Measurements from ENCODE around the gene DUS2. TPM values are rescaled to one million over a fixed set of nuclear protein-coding genes. Genes with fewer than 3 reads are reported as not detected.

The DUS2 gene
- total RNA-seq, 1 donor, result 11.3 TPM

- H3K4me3 ChIP-seq (ENCODE audit: low read length), result no peak overlapping the region
- peaks cover 97% of the 10 kb centered on the region for H3K4me1 ChIP-seq (ENCODE audit: insufficient read depth, low read length)
- H3K27me3 ChIP-seq (ENCODE audit: insufficient read depth, low read length), result no peaks in the 10 kb centered on the region
- no peaks in the 10 kb centered on the region for H3K9me3 ChIP-seq (ENCODE audit: low read depth, low read length)
Observed at GRCh38 chr16:68074850-68075555, 51.9 kb downstream of the DUS2 start.

DNA sequence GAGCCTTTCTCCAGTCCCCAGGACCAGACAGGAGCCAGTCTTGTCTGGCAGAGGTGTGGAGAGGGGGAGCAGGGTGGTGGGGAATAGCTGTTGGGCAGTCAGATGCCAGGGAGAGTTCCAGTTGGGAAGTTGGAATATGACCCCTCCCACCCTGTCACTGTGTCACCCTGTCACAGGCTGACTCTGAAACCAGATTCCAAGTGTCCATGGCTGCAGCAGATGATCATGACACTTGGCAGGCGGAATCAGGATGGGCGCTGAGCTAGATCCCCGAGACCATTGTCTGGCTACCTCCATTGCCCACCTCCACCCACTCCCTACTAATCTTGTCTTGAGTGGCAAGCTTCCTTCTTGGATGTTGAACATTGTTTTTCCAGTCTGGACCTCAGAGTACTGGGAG, 52.9 kb downstream of the DUS2 start:
- Histone ChIP-seq H3K4me1 (ENCODE audit: insufficient read depth, low read length) (peaks cover 97% of the 10 kb centered on the region), H3K27me3 (ENCODE audit: insufficient read depth, low read length) (no peaks in the 10 kb centered on the region), H3K4me3 (ENCODE audit: low read length) (no peak overlapping the region), H3K9me3 (ENCODE audit: low read depth, low read length) (no peaks in the 10 kb centered on the region)

DNA sequence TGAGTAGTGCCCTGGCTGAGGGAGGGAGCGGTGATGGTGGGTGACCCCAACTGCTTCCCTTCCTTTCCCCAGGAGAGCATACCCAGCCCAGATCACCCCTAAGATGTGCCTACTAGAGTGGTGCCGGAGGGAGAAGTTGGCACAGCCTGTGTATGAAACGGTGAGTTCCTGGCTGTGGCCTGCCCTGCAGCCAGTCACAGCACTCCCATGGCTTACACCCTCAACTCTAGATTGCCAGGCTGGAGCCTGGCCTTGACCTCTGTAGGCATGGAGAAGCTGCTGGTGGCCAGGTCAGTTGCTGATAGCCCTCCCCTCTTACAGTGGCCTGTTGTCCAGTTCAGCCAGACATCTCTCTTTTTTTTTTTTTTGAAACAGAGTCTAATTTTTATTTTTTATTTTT, 53.5 kb downstream of the DUS2 start:
- H3K4me3 ChIP-seq (ENCODE audit: low read length), result no peak overlapping the region
- H3K27me3 ChIP-seq (ENCODE audit: insufficient read depth, low read length), result no peaks in the 10 kb centered on the region
- no peaks in the 10 kb centered on the region for H3K9me3 ChIP-seq (ENCODE audit: low read depth, low read length)
- H3K4me1 ChIP-seq (ENCODE audit: insufficient read depth, low read length), result peaks cover 97% of the 10 kb centered on the region

DNA sequence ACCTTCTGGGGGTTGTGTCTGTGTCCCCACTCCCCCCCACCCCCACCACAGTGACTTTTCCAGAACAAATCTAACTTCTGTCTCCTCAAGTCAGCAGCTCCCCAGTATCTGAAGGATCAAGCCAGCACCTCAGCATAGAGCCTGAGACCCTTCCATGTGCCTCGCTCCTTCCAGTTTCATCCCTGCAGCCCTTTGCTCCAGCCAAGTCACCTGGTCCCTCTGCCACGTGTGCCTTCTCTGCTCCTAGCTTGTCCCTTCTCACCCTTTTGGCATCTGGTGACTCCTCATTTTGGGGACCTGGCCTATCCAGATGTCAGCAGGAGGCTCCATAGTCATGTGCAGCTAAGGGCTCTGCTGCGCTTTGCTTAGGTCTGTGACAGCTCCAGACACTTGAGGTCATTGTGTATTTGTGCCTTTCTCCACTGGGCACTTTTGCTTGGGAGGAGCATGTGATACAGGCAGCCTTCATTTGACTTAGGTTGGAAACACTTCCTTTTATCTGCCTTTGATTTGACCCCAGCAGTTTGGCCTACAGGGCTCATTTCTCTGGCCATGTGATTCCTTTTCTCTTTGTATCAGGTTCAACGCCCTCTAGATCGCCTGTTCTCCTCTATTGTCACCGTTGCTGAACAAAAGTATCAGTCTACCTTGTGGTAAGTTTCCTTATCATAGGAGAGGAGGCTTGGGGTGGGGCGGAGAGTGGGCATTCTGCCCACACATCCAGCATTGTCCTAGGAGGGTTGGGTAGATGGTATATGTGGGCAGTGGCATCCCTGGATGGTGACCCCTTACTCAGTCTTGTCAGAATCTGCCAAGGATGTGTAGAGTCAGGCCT, 55.0 kb downstream of the DUS2 start:
- H3K4me3 ChIP-seq (ENCODE audit: low read length), result no peak overlapping the region
- peaks cover 97% of the 10 kb centered on the region for H3K4me1 ChIP-seq (ENCODE audit: insufficient read depth, low read length)
- no peaks in the 10 kb centered on the region for H3K27me3 ChIP-seq (ENCODE audit: insufficient read depth, low read length)
- no peaks in the 10 kb centered on the region for H3K9me3 ChIP-seq (ENCODE audit: low read depth, low read length)

DNA sequence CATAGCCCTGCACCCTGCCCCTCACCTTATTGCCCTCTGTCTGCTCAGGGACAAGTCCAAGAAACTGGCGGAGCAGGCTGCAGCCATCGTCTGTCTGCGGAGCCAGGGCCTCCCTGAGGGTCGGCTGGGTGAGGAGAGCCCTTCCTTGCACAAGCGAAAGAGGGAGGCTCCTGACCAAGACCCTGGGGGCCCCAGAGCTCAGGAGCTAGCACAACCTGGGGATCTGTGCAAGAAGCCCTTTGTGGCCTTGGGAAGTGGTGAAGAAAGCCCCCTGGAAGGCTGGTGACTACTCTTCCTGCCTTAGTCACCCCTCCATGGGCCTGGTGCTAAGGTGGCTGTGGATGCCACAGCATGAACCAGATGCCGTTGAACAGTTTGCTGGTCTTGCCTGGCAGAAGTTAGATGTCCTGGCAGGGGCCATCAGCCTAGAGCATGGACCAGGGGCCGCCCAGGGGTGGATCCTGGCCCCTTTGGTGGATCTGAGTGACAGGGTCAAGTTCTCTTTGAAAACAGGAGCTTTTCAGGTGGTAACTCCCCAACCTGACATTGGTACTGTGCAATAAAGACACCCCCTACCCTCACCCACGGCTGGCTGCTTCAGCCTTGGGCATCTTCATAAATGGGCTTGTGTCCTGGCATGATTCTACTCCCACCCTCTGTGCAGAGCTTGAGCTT, 55.8 kb downstream of the DUS2 start:
- no peaks in the 10 kb centered on the region for H3K27me3 ChIP-seq (ENCODE audit: insufficient read depth, low read length)
- no peaks in the 10 kb centered on the region for H3K9me3 ChIP-seq (ENCODE audit: low read depth, low read length)
- H3K4me3 ChIP-seq (ENCODE audit: low read length), result no peak overlapping the region
- peaks cover 97% of the 10 kb centered on the region for H3K4me1 ChIP-seq (ENCODE audit: insufficient read depth, low read length)

DNA sequence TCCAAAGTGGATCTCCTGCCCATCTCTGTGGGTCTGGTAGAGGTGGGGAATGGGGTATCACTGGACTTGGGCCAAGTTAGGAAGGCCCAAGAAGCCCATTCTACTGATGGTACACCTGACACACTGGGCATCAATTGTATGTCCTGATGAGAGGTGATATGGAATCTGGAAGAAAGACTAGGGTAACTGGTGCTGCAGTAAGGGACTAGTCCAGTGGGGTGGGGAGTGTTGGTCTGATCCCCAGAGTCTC, 56.2 kb downstream of the DUS2 start:
- no peak overlapping the region for H3K4me3 ChIP-seq (ENCODE audit: low read length)
- no peaks in the 10 kb centered on the region for H3K9me3 ChIP-seq (ENCODE audit: low read depth, low read length)
- H3K4me1 ChIP-seq (ENCODE audit: insufficient read depth, low read length), result peaks cover 97% of the 10 kb centered on the region
- no peaks in the 10 kb centered on the region for H3K27me3 ChIP-seq (ENCODE audit: insufficient read depth, low read length)

- Histone ChIP-seq H3K9me3 (ENCODE audit: low read depth, low read length) (no peaks in the 10 kb centered on the region), H3K27me3 (ENCODE audit: insufficient read depth, low read length) (no peaks in the 10 kb centered on the region), H3K4me3 (ENCODE audit: low read length) (no peak overlapping the region), H3K4me1 (ENCODE audit: insufficient read depth, low read length) (peaks cover 97% of the 10 kb centered on the region)
Observed at GRCh38 chr16:68079626-68080344, 56.7 kb downstream of the DUS2 start.

- Histone ChIP-seq H3K4me1 (ENCODE audit: insufficient read depth, low read length) (peaks cover 76% of the 10 kb centered on the region), H3K4me3 (ENCODE audit: low read length) (no peak overlapping the region), H3K9me3 (ENCODE audit: low read depth, low read length) (no peaks in the 10 kb centered on the region), H3K27me3 (ENCODE audit: insufficient read depth, low read length) (no peaks in the 10 kb centered on the region)
Observed at GRCh38 chr16:68081861-68082628, 59.0 kb downstream of the DUS2 start.

DNA sequence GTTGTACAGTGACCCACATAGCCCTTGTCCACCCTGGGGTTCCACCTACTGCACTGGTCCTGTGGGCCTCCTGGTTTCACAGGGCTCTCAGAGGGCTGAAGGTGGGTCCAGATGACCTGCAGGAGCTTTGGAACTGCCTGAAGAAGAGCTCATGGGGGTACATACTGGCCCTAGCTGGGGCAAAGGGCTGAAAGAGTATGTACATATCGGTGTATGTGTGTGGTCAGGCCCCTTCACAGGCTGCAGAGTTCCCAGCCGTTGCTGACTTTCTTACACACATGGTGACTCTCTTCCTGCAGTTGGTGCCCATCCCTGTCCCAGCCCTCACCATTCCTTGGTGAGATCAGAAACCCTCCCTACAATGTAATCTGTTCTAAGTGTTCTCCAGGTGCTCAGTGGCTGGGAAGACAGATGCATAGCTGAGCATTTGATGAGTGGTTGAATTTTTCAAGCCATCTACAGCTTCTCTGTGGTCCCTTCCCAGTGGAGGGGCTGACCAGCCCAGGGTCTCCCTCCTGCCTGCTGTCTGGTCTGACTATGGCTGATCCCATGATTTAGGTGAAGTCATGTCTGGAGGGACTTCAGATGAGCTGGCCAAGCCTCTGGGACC, 59.6 kb downstream of the DUS2 start:
- peaks cover 75% of the 10 kb centered on the region for H3K4me1 ChIP-seq (ENCODE audit: insufficient read depth, low read length)
- no peaks in the 10 kb centered on the region for H3K27me3 ChIP-seq (ENCODE audit: insufficient read depth, low read length)
- no peaks in the 10 kb centered on the region for H3K9me3 ChIP-seq (ENCODE audit: low read depth, low read length)
- H3K4me3 ChIP-seq (ENCODE audit: low read length), result no peak overlapping the region

- Histone ChIP-seq H3K4me1 (ENCODE audit: insufficient read depth, low read length) (peaks cover 74% of the 10 kb centered on the region), H3K4me3 (ENCODE audit: low read length) (no peak overlapping the region), H3K9me3 (ENCODE audit: low read depth, low read length) (no peaks in the 10 kb centered on the region), H3K27me3 (ENCODE audit: insufficient read depth, low read length) (no peaks in the 10 kb centered on the region)
Observed at GRCh38 chr16:68083239-68083781, 60.2 kb downstream of the DUS2 start.

- peaks cover 74% of the 10 kb centered on the region for H3K4me1 ChIP-seq (ENCODE audit: insufficient read depth, low read length)
- no peaks in the 10 kb centered on the region for H3K27me3 ChIP-seq (ENCODE audit: insufficient read depth, low read length)
- no peaks in the 10 kb centered on the region for H3K9me3 ChIP-seq (ENCODE audit: low read depth, low read length)
- H3K4me3 ChIP-seq (ENCODE audit: low read length), result peak overlapping the region; percentile 69
Observed at GRCh38 chr16:68083861-68084503, 60.9 kb downstream of the DUS2 start.

DNA sequence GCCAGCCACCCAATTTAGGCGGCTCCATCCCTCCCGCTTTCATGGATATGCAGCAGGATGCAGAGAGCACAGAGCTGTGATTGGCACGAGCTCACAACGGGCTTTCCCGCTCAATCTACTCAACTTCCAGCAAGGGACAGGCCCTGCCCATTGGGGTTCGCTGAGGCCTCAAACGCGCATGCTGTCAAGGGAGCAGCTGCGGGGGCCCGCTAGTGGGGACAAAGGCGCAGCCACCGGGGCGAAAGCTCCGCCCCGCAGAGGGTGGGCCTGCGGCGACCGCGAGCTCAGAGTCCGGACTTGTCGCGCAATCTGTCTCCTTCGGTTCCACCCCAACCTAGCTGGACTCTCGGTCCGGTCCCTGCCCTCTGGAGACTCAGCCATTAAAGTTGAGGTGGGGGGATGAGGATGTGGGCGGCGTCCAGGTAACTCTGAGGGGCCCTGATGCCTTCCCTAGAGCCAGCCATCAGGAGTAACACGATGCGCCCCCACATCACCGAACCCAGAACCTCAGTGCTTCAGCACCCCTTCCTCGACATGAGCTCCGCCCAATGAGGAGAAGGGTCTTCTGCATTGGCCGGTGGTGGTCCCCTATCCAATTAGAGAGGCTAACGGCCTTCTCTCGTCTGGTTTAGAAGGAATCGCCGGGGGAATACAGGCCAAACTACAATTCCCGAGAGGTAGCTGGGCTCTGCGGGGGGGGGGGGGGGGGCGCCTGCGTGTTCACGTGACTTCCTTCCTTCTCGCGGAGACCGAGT, 61.6 kb downstream of the DUS2 start:
- Histone ChIP-seq H3K27me3 (ENCODE audit: insufficient read depth, low read length) (no peaks in the 10 kb centered on the region), H3K4me3 (ENCODE audit: low read length) (peak overlapping the region; percentile 69), H3K4me1 (ENCODE audit: insufficient read depth, low read length) (peaks cover 70% of the 10 kb centered on the region), H3K9me3 (ENCODE audit: low read depth, low read length) (no peaks in the 10 kb centered on the region)
